Fibroblast of villous mesenchyme (primary cell): ENCODE results near the gene DNM3. TPM values are rescaled to one million over a fixed set of nuclear protein-coding genes. Genes with fewer than 3 reads are reported as not detected.
"Not testable (repeated sequence)": the region's sequence is repeated elsewhere in the genome, so short reads cannot be mapped to it uniquely, and the experiment has no call there.

ENCODE experiments used
- DNase-seq: peaks from one replicate; pipeline ENCODE4 v3.0.0-alpha.2; 2010; ENCODE audit warnings: low read depth
- H3K4me3 ChIP-seq: 2 replicates; pipeline ENCODE4 v1.5.1; 2011; ENCODE audit warnings: low read depth, mild to moderate bottlenecking, low read length
- CTCF ChIP-seq: IDR thresholded peaks from 2 replicates; pipeline ENCODE4 v1.5.1; 2012; ENCODE audit warnings: low read depth, mild to moderate bottlenecking, low read length; ENCODE audit not compliant: insufficient read depth
- total RNA-seq: library from RNA; depleted of rRNA; stranded (reverse); fragments of >200 nt; gene quantifications from 2 replicates; pipeline ENCODE4 v1.2.3, GENCODE V29; 2012

Gene DNM3
- total RNA-seq, 1 donor, result 2.2 TPM

GRCh38 chr1:172069534-172069933 lies 228.2 kb downstream of the DNM3 start:
- H3K4me3 ChIP-seq, result no peak overlapping the region
- no peak for TF ChIP-seq CTCF
- peak; percentile 45 for DNase-seq

GRCh38 chr1:172070055-172070454 lies 228.8 kb downstream of the DNM3 start:
- no peak overlapping the region for H3K4me3 ChIP-seq
- no peak for TF ChIP-seq CTCF
- peak; percentile 4 for DNase-seq

- no peak for DNase-seq
- no peak for TF ChIP-seq CTCF
- H3K4me3 ChIP-seq, result no peak overlapping the region
These were observed 230.4 kb downstream of the DNM3 start for GRCh38 chr1:172071746-172072145.

- H3K4me3 ChIP-seq, DNase-seq: not testable (repeated sequence)
These were observed 238.6 kb downstream of the DNM3 start for GRCh38 chr1:172079859-172080258.

- no peak overlapping the region for H3K4me3 ChIP-seq
- no peak for TF ChIP-seq CTCF
- no peak for DNase-seq
These were observed 241.9 kb downstream of the DNM3 start for GRCh38 chr1:172083191-172083590.

- TF ChIP-seq CTCF, result no peak
- no peak for DNase-seq
- no peak overlapping the region for H3K4me3 ChIP-seq
These were observed 243.6 kb downstream of the DNM3 start for GRCh38 chr1:172084876-172085275.

GRCh38 chr1:172085317-172085716 lies 244.0 kb downstream of the DNM3 start:
- no peak overlapping the region for H3K4me3 ChIP-seq
- DNase-seq, result peak; percentile 19
- TF ChIP-seq CTCF, result no peak
